ENCODE measurements around the gene TACR2.

TACR2 gene

DNA sequence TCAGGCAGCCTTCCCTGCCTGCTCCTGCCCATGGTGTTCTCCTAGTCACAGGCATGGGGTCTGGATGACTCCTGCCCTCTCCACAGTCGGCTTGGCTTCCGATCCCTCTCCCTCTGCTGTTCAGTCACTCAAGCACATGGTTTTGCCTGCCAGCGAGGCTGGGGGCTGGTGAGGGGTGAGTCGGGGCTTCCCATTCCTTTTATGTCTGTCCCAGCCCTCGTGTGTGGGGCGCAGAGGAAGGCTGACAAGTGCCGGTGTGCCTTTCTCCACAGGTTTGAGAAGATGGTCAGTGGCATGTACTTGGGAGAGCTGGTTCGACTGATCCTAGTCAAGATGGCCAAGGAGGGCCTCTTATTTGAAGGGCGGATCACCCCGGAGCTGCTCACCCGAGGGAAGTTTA lies 40.1 kb downstream of the TACR2 start:
- DNase-seq (ENCODE audit: low read depth in 2 of 2, low spot score in 1 of 2), result no peak

DNA sequence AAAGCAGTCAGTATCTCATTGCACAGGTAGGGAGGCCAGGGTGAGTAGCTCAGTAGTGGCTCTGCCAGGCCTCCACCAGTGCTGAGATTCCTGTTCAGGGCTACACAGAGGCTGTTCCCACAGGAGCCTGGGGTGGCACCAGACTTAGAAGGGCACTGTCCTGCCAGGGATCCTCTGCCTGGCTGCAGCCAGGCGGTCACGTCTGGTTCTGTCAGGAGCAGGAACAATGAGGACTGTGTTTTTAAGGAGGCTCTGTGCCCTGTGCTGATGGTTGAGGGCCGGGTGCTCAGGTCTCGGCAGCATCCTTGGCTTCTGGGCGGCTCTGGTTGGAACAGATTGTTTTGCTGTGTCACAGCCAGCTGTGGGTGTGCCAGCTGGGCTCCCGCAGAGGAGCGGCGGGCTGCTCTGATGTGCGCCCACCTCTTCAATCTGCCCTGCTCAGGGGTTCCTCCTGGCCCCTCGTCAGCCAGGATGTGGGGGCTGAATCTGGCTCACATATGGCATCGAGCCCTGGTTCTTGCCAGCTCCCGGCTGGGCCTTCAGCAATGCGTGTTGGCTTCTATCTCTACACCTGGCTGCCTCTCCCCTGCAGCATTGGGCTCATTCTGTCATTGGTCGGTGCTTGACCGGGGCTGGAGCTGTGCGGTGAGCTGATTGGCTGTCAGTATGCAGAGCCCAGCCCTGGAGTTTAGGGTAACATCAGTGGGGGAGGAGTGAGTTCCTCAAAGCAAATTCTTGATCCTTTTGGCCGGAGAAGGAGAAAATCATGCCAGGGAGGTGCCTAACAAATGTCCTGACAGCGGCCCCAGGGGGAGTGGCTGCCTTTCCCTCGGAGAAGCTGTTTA lies 41.2 kb downstream of the TACR2 start:
- no peak for DNase-seq (ENCODE audit: low read depth in 2 of 2, low spot score in 1 of 2)

GRCh38 chr10:69374931-69375306 lies 41.8 kb downstream of the TACR2 start:
- no peak for DNase-seq (ENCODE audit: low read depth in 2 of 2, low spot score in 1 of 2)

DNA sequence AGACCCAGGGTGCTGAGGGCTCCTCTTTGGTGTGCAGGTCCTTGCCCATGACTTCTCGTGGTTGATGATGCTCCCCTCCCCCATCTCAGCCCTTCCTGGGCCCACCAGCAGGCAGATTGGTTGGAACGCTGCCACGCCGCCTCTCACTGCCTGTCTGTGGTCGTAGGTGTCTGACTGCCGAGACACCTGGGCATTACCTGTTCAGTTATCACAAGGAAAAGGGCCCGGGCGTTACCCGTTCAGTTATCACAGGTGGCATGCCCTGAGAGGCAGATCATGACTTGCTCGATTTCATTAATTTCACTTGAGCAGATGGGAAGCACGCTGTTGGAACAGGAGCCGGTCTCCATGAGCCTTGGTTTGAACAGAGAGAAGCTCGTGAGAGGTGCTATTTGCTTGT lies 42.5 kb downstream of the TACR2 start:
- no peak for DNase-seq (ENCODE audit: low read depth in 2 of 2, low spot score in 1 of 2)

GRCh38 chr10:69372126-69372980 lies 44.4 kb downstream of the TACR2 start:
- DNase-seq (ENCODE audit: low read depth in 2 of 2, low spot score in 1 of 2), result no peak

GRCh38 chr10:69367469-69367868 lies 49.2 kb downstream of the TACR2 start:
- DNase-seq (ENCODE audit: low read depth in 2 of 2, low spot score in 1 of 2), result no peak

DNA sequence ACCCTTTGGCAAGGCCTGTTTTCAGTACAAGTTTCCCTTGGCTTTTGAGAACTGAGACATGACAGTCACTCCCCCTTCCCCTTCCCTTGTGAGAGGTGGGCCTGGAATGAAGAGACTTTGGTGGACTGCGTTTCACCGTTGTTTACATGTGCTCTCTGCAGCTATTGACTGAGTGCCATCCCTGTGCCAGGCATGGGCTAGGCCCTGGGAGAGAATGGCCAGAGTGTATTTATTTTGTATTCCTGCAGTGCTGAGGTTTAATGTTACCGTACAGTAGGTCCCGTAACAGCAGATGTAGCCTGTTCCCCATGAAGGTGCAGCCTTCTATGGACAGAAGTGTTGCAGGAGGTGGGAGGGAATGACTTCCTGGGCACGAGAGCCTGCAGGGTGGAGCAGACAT lies 50.0 kb downstream of the TACR2 start:
- DNase-seq (ENCODE audit: low read depth in 2 of 2, low spot score in 1 of 2), result no peak

GRCh38 chr10:69364232-69364940 lies 52.3 kb downstream of the TACR2 start:
- DNase-seq (ENCODE audit: low read depth in 2 of 2, low spot score in 1 of 2), result no peak

- DNase-seq (ENCODE audit: low read depth in 2 of 2, low spot score in 1 of 2), result no peak
Observed at GRCh38 chr10:69363666-69364065, 53.1 kb downstream of the TACR2 start.

- no peak for DNase-seq (ENCODE audit: low read depth in 2 of 2, low spot score in 1 of 2)
Observed at GRCh38 chr10:69362471-69362954, 54.2 kb downstream of the TACR2 start.

DNA sequence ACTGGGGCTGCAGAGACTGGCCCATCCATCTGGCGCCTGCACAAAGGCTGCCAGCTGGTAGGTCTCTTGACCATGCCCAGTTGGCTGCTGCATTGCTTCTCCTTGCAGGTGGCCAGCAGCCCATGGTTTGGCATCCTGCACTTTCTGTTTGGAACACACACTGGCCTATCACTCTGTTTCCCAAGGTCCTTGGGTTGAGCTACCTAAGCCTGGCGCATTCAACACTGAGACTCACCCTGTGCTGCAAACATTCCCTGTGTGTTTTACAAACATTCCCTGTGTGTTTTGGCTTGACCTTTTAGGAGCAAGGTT lies 55.5 kb downstream of the TACR2 start:
- no peak for DNase-seq (ENCODE audit: low read depth in 2 of 2, low spot score in 1 of 2)

- DNase-seq (ENCODE audit: low read depth in 2 of 2, low spot score in 1 of 2), result no peak
Observed at GRCh38 chr10:69360485-69361302, 56.0 kb downstream of the TACR2 start.

- DNase-seq (ENCODE audit: low read depth in 2 of 2, low spot score in 1 of 2), result no peak
Observed at GRCh38 chr10:69359594-69359993, 57.1 kb downstream of the TACR2 start.

DNA sequence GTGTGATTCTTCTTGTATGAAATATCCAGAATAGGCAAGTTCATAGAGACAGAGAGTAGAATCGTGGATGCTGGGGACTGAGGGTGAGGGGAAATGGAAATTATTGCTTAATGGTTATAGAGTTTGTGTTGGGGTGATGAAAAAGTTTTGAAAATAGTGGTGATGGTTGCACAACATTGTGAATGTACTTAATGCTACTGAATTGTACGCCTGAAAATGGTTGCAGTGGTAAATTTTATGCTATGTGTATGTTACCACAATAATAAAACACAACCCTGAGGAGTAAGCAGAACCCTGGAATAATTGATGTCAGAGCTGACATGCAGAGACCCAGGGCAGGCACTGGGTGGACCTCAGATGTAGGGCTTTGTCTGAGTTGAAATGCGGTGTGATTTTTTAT lies 57.6 kb downstream of the TACR2 start:
- DNase-seq (ENCODE audit: low read depth in 2 of 2, low spot score in 1 of 2), result no peak

- DNase-seq (ENCODE audit: low read depth in 2 of 2, low spot score in 1 of 2), result no peak
Observed at GRCh38 chr10:69358148-69358795, 58.4 kb downstream of the TACR2 start.

GRCh38 chr10:69356187-69356586 lies 60.5 kb downstream of the TACR2 start:
- no peak for DNase-seq (ENCODE audit: low read depth in 2 of 2, low spot score in 1 of 2)

- no peak for DNase-seq (ENCODE audit: low read depth in 2 of 2, low spot score in 1 of 2)
Observed at GRCh38 chr10:69353977-69354635, 62.6 kb downstream of the TACR2 start.
